ENCODE measurements around the gene DPP3.
A peak's percentile ranks its signal among the peaks of the same experiment; 100 is the strongest.
"Not testable (repeated sequence)": the region's sequence is repeated elsewhere in the genome, so short reads cannot be mapped to it uniquely, and the experiment has no call there.

The DPP3 gene

GRCh38 chr11:66480117-66480938 is at the start of gene DPP3:
Gene DPP3, plus strand, starts transcription at chr11:66480434. Its CDS starts 1,767 bp downstream, at chr11:66482201.
- DNase-seq (ENCODE audit: low read depth): peak; percentile 93

- not testable (repeated sequence) for DNase-seq (ENCODE audit: low read depth)
Measured at GRCh38 chr11:66431287-66431686, 48.9 kb upstream of the DPP3 start.

- DNase-seq (ENCODE audit: low read depth): not testable (repeated sequence)
Measured at GRCh38 chr11:66431871-66432329, 48.3 kb upstream of the DPP3 start.

GRCh38 chr11:66432597-66432996 is 47.6 kb upstream of the DPP3 start:
- no peak for DNase-seq (ENCODE audit: low read depth)

GRCh38 chr11:66437979-66438503 is 42.2 kb upstream of the DPP3 start:
- no peak for DNase-seq (ENCODE audit: low read depth)

- peak; percentile 86 for DNase-seq (ENCODE audit: low read depth)
Measured at GRCh38 chr11:66438504-66439466, 41.4 kb upstream of the DPP3 start, which contains the start of gene MRPL11. Gene MRPL11, minus strand, starts transcription at chr11:66438848. Its CDS starts 94 bp downstream, at chr11:66438754.

- not testable (repeated sequence) for DNase-seq (ENCODE audit: low read depth)
Measured at GRCh38 chr11:66440101-66440939, 39.9 kb upstream of the DPP3 start.

GRCh38 chr11:66440940-66441282 is 39.3 kb upstream of the DPP3 start:
- DNase-seq (ENCODE audit: low read depth): not testable (repeated sequence)

- DNase-seq (ENCODE audit: low read depth): no peak
Measured at GRCh38 chr11:66443602-66444001, 36.6 kb upstream of the DPP3 start.

- DNase-seq (ENCODE audit: low read depth): no peak
Measured at GRCh38 chr11:66447012-66447411, 33.2 kb upstream of the DPP3 start.

GRCh38 chr11:66448523-66448922 is 31.7 kb upstream of the DPP3 start:
- no peak for DNase-seq (ENCODE audit: low read depth)

- no peak for DNase-seq (ENCODE audit: low read depth)
Measured at GRCh38 chr11:66450560-66450959, 29.7 kb upstream of the DPP3 start.

GRCh38 chr11:66451663-66452062 is 28.6 kb upstream of the DPP3 start:
- no peak for DNase-seq (ENCODE audit: low read depth)

- DNase-seq (ENCODE audit: low read depth): no peak
Measured at GRCh38 chr11:66454247-66454646, 26.0 kb upstream of the DPP3 start.

- no peak for DNase-seq (ENCODE audit: low read depth)
Measured at GRCh38 chr11:66454828-66455227, 25.4 kb upstream of the DPP3 start.

- no peak for DNase-seq (ENCODE audit: low read depth)
Measured at GRCh38 chr11:66457826-66458225, 22.4 kb upstream of the DPP3 start.

- DNase-seq (ENCODE audit: low read depth): no peak
Measured at GRCh38 chr11:66459138-66459778, 21.0 kb upstream of the DPP3 start.

GRCh38 chr11:66462010-66462409 is 18.2 kb upstream of the DPP3 start:
- DNase-seq (ENCODE audit: low read depth): no peak

- DNase-seq (ENCODE audit: low read depth): no peak
Measured at GRCh38 chr11:66462911-66463310, 17.3 kb upstream of the DPP3 start.

- DNase-seq (ENCODE audit: low read depth): not testable (repeated sequence)
Measured at GRCh38 chr11:66464116-66464515, 16.1 kb upstream of the DPP3 start.

- DNase-seq (ENCODE audit: low read depth): no peak
Measured at GRCh38 chr11:66464916-66465315, 15.3 kb upstream of the DPP3 start.

Data from activated T-cell treated with anti-CD3 and anti-CD28 coated beads for 1 hour (primary cell).